HG03378 (cell line): ENCODE results near the gene LPCAT4.
"Not testable (repeated sequence)": the region's sequence is repeated elsewhere in the genome, so short reads cannot be mapped to it uniquely, and the experiment has no call there.

Experiments used
- ATAC-seq: cut with Tn5 transposase; IDR thresholded peaks from one replicate; pipeline ENCODE4 v1.9.1; 2021; ENCODE audit warnings: mild to moderate bottlenecking, moderate library complexity; ENCODE audit not compliant: unreplicated experiment

The LPCAT4 gene

DNA sequence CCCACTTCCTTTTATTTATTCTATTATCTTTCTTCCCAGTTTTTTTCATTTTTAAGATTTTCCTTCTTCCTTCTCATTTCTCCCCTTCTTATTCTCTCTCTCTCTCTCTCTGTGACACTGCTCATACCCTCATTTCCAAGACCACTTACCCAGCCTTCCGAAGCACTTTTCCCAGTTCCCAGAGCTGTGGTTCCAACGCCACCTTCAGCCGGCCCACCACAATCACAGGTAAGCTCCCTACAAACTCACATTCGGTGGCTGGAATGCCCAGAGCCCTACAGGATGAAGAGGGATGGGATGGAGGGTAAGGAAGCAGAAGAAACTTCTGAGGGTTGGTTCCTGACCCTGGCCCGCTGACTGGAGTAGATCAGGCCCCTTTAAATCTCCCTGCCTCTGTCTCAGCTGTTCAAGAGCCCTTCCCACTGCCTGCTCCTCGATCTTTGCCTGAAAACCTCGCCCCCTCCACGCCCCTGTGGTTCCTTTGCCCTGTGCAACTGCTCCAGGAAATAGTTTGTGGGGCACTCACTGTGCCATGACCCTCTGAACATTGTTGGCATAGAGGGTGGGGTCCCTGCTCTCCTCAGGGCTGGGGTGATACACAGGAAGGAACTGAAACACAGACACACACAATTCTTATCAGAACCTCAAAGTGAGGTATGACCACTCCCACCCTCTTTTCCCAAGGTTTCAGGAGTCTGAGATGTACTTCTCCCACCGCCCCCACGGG lies 4.8 kb downstream of the LPCAT4 start:
- ATAC-seq: no peak

DNA sequence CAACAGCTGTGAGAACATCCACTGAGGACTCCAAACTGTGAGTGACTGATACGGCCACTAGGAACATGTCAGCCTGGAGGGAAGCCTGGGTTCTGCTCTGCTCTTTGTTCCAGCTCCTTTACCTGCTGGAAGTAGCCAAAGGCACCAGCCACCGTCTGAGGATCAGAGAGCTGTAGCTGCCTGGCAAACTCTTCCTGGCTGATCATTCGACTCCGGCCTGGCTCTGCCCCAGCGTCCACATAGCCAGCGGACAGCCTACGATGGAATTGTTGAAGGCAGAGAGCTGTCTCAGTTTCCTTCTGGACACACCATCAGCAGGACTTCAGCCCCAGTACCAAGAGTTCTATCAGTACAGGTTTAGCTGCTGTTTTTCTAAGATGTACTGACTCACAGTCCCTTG lies 5.7 kb downstream of the LPCAT4 start:
- no peak for ATAC-seq

- no peak for ATAC-seq
These were observed 6.7 kb downstream of the LPCAT4 start for GRCh38 chr15:34360298-34360697.

- no peak for ATAC-seq
These were observed 7.6 kb downstream of the LPCAT4 start for GRCh38 chr15:34359416-34359815.

DNA sequence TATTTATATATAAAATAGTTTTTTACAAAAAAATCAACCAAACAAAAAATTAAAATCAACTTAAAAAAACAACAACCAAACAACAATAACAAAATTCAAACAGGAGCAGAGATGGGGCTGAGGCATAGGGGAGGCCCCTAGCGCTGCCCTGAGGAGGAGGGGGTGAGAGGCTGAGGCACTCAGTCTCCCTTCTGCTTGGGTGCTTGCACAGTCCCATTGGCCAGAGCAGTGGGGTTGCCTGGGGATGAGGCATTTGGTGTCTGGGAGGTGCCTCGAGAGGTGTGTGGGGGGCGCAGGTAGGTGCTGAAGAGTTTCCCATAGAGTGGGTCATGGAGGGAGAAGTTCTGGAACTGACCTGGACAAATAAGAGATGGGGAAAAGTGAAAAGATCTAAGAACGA lies 8.0 kb downstream of the LPCAT4 start:
- no peak for ATAC-seq

DNA sequence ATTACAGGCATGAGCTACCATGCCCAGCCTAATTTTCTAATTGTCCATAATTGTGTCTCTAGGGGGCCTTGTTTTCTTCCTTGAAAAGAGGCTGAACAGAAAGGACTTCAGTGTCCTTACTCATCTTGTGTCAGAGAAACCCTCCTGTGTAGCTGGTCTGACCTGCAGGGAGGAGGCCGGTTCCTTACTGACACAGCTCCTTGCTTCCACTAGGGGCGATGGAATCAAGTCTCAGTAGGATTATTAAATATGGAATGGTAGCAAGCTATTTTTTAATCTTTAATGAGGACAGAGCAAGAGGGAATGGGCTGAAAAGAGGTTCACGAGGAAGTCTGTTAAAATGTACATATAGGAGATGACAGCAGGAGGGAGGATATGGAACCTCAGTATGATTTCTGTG lies 8.6 kb downstream of the LPCAT4 start:
- ATAC-seq: no peak

DNA sequence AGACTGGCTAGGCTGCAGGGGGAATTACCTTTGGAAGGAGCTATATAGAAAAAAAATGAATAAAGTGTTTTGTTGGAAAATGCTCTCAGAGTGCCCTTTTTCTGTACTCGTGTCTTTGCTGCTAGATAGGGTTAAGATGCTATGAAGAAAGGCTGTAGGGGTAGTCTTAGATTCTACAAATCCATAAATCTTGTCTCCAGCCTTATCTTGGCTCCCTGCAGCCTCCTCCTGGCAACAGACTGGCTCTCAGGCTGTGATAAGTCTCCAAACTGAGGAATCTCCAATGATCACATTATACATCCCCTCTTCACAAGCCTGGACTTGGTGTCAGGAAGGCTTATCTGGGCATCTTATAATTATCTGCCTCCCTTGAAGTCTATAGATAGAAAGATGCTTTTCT lies 9.3 kb downstream of the LPCAT4 start:
- no peak for ATAC-seq

GRCh38 chr15:34355241-34355640 lies 11.8 kb downstream of the LPCAT4 start:
- no peak for ATAC-seq

DNA sequence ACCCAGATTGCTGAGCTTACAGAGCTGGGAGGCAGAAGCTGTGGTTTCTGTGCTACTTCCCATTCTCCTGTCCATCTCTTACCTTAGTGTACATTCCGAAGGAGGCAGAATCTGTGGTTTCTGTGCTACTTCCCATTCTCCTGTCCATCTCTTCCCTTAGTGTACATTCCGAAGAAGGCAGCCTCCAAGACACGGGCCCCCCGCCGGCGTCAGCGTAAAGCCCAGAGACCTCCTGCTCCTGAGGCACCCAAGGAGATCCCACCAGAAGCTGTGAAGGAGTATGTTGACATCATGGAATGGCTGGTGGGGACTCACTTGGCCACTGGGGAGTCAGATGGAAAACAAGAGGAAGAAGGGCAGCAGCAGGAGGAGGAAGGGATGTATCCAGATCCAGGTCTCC lies 12.7 kb downstream of the LPCAT4 start:
- ATAC-seq: no peak

DNA sequence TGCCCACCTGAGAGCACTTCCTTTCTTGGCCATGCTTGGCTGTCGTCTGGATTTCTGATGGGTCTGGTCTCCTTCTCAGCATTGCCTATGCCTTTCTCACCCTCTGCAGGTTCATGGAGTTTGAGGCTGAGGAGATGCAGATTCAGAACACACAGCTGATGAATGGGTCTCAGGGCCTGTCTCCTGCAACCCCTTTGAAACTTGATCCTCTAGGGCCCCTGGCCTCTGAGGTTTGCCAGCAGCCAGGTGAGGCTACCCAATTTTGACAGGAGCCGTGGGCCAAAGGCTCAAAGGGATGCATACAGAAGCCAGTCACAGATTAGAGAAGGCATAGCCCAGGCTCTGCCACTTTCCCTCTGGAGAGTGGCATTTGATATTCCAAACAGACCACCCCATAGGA lies 13.4 kb downstream of the LPCAT4 start:
- no peak for ATAC-seq

DNA sequence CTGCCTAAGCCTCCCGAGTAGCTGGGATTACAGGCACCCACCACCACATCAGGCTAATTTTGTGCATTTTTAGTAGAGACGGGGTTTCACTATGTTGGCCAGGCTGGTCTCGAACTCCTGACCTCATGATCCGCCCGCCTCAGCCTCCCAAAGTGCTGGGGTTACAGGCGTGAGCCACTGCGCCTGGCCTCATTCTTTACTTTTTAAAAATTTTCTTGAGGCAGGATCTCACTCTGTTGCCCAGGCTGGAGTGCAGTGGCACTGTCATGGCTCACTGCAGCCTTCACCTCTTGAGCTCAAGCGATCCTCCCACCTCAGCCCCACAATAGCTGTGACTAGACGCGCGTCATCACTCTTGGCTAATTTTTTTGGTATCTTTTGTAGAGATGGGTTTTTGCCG lies 14.0 kb downstream of the LPCAT4 start:
- not testable (repeated sequence) for ATAC-seq

DNA sequence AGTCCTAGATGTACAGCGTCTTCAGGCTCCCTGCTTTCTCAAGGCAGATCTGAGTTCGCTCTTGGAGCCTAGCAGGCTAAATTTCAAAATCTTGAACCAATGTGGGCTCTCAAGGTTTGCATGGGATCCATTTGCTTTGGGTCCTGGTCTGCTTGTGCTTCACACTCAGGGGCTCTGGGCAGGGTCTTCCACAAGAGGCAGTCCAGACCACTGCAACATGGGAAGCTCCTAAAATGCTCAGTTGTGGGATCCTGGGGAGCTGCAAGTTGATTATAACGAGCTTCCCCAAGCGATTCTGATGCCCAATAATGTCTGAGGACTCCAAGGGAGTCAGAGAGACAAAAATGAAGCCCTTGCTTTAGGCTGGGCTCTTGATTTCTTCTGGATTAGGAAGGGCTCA lies 17.2 kb downstream of the LPCAT4 start:
- ATAC-seq: no peak

DNA sequence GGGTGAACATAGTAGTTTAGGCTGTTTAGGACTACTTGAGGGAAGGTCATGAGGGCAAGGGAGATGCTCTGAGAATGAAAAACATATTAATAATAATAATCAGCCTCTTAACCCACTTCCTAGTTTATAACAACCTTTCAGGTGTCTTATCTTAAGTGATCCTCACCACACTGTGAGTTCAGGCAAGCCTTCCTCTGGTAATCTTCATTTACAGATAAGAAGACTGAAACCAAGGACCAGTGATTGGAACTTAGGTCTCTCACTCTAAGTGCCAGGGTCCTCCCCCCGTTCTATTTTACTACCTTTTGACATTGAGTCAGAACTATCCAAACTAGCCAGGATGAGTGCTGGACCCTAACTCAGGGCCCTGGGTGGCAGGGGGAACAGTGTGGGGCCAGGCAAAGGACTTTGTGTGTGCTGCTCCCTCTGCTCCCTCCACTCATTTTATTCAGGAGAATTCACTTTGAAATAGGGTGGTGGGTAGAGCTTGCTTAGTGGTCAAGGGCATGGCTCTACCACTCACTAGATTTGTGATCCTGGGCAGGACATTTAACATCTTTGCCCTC lies 18.2 kb downstream of the LPCAT4 start:
- no peak for ATAC-seq

GRCh38 chr15:34347951-34348638 lies 18.9 kb downstream of the LPCAT4 start:
- ATAC-seq: no peak

- ATAC-seq: peak; percentile 82
These were observed 24.0 kb downstream of the LPCAT4 start, which contains the start of the genes NOP10 and NUTM1 for GRCh38 chr15:34342737-34343575. Gene NOP10 (minus strand): TSS chr15:34343136. CDS start chr15:34343073, 63 bp downstream. Gene NUTM1 (plus strand): TSS chr15:34343315. CDS start chr15:34343697, 382 bp downstream.

DNA sequence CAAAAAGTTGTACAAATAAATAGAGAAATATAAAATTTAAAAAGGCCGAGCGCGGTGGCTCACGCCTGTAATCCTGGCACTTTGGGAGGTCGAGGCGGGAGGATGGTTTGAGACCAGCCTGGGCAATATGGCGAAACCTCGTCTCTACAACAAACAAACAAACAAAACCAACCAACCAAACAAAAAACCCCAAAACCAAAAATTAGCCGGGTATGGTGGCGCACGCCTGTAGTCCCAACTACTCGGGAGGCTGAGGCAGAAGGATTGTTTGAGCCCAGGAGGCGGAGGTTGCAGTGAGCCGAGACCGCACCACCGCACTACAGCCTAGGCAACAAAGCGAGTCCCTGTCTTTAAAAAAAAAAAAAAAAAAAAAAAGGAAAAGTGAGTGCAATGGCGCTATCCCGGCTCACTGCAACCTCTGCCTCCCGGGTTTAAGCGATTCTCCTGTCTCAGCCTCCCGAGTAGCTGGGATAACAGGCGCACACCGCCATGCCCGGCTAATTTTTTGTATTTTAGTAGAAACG lies 24.7 kb downstream of the LPCAT4 start:
- ATAC-seq: not testable (repeated sequence)

DNA sequence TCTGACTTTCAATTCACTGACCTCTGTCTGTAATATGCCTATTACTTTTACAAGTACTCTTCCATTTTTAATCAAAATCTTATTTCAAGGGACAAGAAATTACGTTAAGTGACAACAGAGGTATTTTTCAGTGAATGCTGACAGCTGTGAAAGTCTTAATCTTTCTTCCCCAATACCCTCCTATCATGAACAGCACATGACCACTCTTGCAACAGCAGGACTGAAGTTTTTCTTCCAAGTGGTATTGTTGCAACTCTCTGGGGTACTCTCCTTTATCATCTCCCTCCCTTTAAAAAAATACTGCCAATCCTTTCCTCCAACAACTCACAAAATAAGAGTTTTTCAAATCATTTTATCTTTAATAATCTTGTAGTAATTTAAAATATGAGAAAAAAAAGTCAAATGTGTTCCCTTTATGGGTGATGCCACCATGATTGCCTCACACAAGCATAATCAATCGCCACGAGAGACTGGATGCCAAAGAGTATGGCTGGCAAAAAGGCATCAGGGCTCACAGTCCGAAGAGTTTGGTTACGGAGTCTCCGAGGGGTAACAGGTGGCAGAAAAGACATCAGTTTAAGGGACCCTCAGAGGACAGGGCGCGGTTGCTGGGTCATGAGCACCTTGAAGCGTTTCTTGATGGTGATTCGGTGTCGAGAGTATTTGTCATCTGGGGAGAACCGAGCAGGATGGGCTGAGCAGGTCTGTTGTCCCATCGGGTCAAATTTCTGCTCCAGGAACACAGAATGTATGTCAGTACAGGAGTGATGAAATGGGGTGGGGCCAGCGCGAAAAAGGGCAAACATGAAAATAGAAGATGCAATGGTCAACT lies 25.4 kb downstream of the LPCAT4 start:
- ATAC-seq: no peak

GRCh38 chr15:34339946-34340345 lies 27.1 kb downstream of the LPCAT4 start:
- no peak for ATAC-seq

- no peak for ATAC-seq
These were observed 28.6 kb downstream of the LPCAT4 start for GRCh38 chr15:34338347-34338746.
